GM18909 (cell line): Measurements from ENCODE around the gene TSPEAR.
"Not testable (repeated sequence)": the region's sequence is repeated elsewhere in the genome, so short reads cannot be mapped to it uniquely, and the experiment has no call there.

Source experiments
- ATAC-seq: cut with Tn5 transposase; IDR thresholded peaks from one replicate; pipeline ENCODE4 v1.9.1; 2021; ENCODE audit warnings: mild to moderate bottlenecking; ENCODE audit not compliant: unreplicated experiment, poor library complexity

Gene TSPEAR

GRCh38 chr21:44614961-44615391 lies 96.4 kb downstream of the TSPEAR start:
- no peak for ATAC-seq

- ATAC-seq: no peak
These were observed 97.2 kb downstream of the TSPEAR start for GRCh38 chr21:44614161-44614631.

GRCh38 chr21:44613386-44614155 lies 97.8 kb downstream of the TSPEAR start:
- no peak for ATAC-seq

GRCh38 chr21:44612669-44613229 lies 98.6 kb downstream of the TSPEAR start:
- ATAC-seq: no peak

- ATAC-seq: no peak
These were observed 99.3 kb downstream of the TSPEAR start, which contains the start of gene KRTAP10-8 for GRCh38 chr21:44612029-44612486. KRTAP10-8 (plus strand) TSS chr21:44612079; CDS start chr21:44612101, 22 bp downstream.

- no peak for ATAC-seq
These were observed 99.8 kb downstream of the TSPEAR start for GRCh38 chr21:44611551-44611950.

- not testable (repeated sequence) for ATAC-seq
These were observed 101.1 kb downstream of the TSPEAR start for GRCh38 chr21:44610157-44610843.

GRCh38 chr21:44609193-44609592 lies 102.2 kb downstream of the TSPEAR start:
- ATAC-seq: no peak

GRCh38 chr21:44606495-44606894 lies 104.9 kb downstream of the TSPEAR start:
- no peak for ATAC-seq

- ATAC-seq: no peak
These were observed 107.5 kb downstream of the TSPEAR start for GRCh38 chr21:44603911-44604310.

GRCh38 chr21:44603109-44603875 lies 108.1 kb downstream of the TSPEAR start:
- ATAC-seq: no peak

GRCh38 chr21:44602463-44602850 lies 108.9 kb downstream of the TSPEAR start:
- no peak for ATAC-seq

- no peak for ATAC-seq
These were observed 109.5 kb downstream of the TSPEAR start for GRCh38 chr21:44601596-44602462.

- ATAC-seq: not testable (repeated sequence)
These were observed 110.3 kb downstream of the TSPEAR start for GRCh38 chr21:44601091-44601490.

GRCh38 chr21:44600118-44600978 lies 111.0 kb downstream of the TSPEAR start, which contains the start of gene KRTAP10-7:
KRTAP10-7 (plus strand) TSS chr21:44600597; CDS start chr21:44600622, 25 bp downstream.
- ATAC-seq: not testable (repeated sequence)

- no peak for ATAC-seq
These were observed 111.9 kb downstream of the TSPEAR start for GRCh38 chr21:44599264-44600029.

- no peak for ATAC-seq
These were observed 113.3 kb downstream of the TSPEAR start for GRCh38 chr21:44598061-44598460.
